HUES64 (cell line): ENCODE data around the gene FCRL2.
"Not testable (repeated sequence)": the region's sequence is repeated elsewhere in the genome, so short reads cannot be mapped to it uniquely, and the experiment has no call there.

Source experiments
- H3K27ac ChIP-seq: 2 replicates; pipeline ENCODE4 v1.7.0; 2013; ENCODE audit warnings: low read depth, low read length, inconsistent platforms
- H3K27me3 ChIP-seq: 2 replicates; pipeline ENCODE4 v1.6.1; 2013; ENCODE audit warnings: mild to moderate bottlenecking, low read length; ENCODE audit not compliant: insufficient read depth
- H3K36me3 ChIP-seq: 2 replicates; pipeline ENCODE4 v1.6.1; 2013; ENCODE audit warnings: mild to moderate bottlenecking, low read length; ENCODE audit not compliant: insufficient read depth
- H3K4me1 ChIP-seq: 2 replicates; pipeline ENCODE4 v1.6.1; 2013; ENCODE audit warnings: mild to moderate bottlenecking, low read length, moderate library complexity; ENCODE audit not compliant: insufficient read depth
- H3K4me3 ChIP-seq: 2 replicates; pipeline ENCODE4 v1.5.1; 2013; ENCODE audit warnings: mild to moderate bottlenecking, low read length, moderate library complexity
- H3K9ac ChIP-seq: 2 replicates; pipeline ENCODE4 v1.6.1; 2013; ENCODE audit warnings: mild to moderate bottlenecking, low read depth, low read length
- H3K9me3 ChIP-seq: 2 replicates; pipeline ENCODE4 v1.6.1; 2013; ENCODE audit warnings: low read depth, low read length; ENCODE audit not compliant: insufficient read depth
- WGBS: fragments of 150-250, 120-280 bp; methylation state at CpG from one replicate; pipeline ENCODE4 v1.1.7; 2013; ENCODE audit warnings: missing lambda C conversion rate; 5-methylcytosine and 5-hydroxymethylcytosine counted together

Gene FCRL2

DNA sequence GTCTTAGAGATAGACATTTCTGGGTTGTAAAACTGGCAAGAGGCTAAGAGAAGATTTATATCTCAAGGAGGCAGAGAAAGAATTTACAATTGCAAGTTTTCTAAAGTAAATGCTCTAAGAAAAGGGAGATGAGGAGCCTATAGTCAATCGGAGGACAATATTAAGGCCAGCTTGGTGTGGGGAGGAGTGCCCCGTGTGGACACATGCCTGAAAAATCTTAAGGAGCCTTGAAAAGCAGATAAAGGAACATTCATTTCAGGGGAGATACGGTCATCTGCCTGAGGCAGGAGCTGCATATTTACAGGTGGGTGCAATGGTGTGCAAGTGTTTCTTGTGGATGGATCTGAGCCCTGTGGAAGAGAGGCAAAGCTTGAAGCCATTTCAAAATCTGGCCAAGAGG is 25.6 kb downstream of the FCRL2 start:
- Histone ChIP-seq H3K4me1 (peaks cover 11% of the 10 kb centered on the region), H3K4me3 (no peak overlapping the region), H3K9me3 (no peaks in the 10 kb centered on the region), H3K27me3 (no peaks in the 10 kb centered on the region), H3K9ac (no peak overlapping the region), H3K27ac (no peak overlapping the region), H3K36me3 (no peaks in the 10 kb centered on the region)
- WGBS, result 78% methylated on average over 3 of the region's 3 CpGs

DNA sequence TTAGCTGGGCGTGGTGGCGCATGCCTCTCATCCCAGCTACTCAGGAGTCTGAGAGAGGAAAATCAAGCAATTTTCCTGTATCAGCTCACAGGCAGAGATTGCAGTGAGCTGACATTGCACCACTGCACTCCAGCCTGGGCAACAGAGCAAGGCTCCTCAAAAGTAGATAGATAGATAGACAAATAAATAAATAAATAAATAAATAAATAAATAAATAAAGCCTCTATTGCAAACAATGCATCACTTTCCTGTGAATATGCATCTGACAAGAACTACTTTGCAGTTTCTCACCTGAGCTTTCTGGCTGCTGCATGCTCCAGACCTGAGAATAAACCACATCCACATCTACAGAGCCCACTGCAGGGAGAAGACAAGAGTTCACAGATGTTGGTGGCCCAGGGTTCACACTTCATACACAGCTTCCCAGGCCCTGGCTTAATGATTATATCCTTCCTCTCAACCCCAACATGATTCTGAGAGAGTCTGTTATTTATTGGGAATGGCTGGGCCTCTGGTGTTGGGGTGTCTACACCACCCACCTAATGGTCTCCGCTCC is 28.6 kb downstream of the FCRL2 start:
- no peak overlapping the region for H3K27ac ChIP-seq
- H3K4me3 ChIP-seq, result no peak overlapping the region
- no peaks in the 10 kb centered on the region for H3K27me3 ChIP-seq
- no peak overlapping the region for H3K9ac ChIP-seq
- H3K36me3 ChIP-seq, result no peaks in the 10 kb centered on the region
- H3K4me1 ChIP-seq, result peaks cover 3% of the 10 kb centered on the region
- WGBS, result 98% methylated on average over 3 of the region's 3 CpGs
- H3K9me3 ChIP-seq, result no peaks in the 10 kb centered on the region

DNA sequence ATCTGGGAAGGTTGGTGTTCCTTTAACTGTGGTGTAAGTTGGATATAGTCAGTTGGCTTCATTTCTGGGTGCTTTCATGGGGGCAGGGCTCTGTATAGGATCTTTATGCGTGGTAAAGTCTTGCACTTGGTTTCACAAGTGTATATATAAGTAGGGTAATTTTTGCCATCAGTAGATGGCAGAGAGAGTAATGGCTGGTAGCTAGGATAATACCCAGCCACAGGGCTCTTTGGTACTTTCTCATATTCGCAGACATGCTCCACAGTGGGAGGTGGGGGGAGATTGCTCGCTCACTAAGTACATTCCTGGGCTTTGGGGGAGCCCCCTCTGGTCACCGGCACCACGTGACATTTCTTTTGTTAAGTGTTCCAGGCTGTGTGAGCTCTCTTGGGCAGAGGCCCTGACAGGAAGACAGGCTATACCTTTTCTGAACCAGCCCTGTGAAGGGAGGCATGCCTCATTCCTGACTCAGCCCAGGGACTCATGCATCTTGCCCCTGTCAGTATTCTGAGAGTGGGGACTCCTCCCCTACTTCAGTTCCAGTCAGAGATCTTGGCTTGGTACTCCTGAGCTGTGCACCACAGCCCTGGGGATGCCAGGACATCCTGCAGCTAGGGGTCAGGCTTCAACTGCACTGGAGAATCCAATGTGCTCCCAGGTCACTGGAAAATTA is 37.6 kb downstream of the FCRL2 start:
- Histone ChIP-seq H3K9ac (no peak overlapping the region), H3K27ac (no peak overlapping the region), H3K36me3 (no peaks in the 10 kb centered on the region), H3K9me3 (no peaks in the 10 kb centered on the region), H3K27me3 (no peaks in the 10 kb centered on the region), H3K4me1 (no peaks in the 10 kb centered on the region), H3K4me3 (no peak overlapping the region)
- WGBS, result 65% methylated on average over 5 of the region's 5 CpGs

DNA sequence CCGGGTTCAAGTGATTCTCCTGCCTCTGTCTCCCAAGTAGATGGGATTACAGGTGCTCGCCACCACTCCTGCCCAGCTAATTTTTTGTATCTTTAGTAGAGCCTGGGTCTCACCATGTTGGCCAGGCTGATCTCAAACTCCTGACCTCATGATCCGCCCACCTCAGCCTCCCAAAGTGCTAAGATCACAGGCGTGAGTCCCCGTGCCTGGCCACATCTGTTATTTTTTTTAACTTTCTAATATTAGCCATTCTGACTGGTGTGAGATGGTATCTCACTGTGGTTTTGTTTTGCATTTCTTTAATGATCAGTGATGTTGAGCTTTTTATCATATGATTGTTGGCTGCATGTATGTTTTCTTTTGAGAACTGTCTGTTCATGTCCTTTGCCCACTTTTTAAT is 40.9 kb downstream of the FCRL2 start:
- H3K36me3 ChIP-seq, H3K4me3 ChIP-seq, H3K9ac ChIP-seq, H3K27ac ChIP-seq, H3K4me1 ChIP-seq, H3K9me3 ChIP-seq, H3K27me3 ChIP-seq: not testable (repeated sequence)
- 94% methylated on average over 4 of the region's 5 CpGs for WGBS

DNA sequence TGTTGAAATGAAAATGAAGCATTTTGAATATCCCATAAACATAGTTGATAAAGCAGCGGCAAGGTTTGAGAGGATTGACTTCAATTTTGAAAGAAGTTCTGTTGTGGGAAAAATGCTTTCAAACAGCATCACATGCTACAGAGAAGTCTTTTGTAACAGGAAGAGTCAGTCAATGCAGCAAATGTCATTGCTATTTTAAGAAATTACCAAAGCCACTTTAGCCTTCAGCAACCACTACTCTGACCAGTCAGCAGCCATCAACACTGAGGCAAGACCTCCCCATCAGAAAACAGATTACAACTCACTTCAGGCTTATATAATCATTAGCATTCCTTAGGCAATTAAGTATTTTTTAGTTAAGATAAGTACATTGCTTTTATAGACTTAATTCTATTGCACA is 42.6 kb downstream of the FCRL2 start:
- no peak overlapping the region for H3K27ac ChIP-seq
- no peak overlapping the region for H3K9ac ChIP-seq
- 100% methylated on average over 1 of the region's 1 CpG for WGBS
- no peaks in the 10 kb centered on the region for H3K9me3 ChIP-seq
- H3K4me1 ChIP-seq, result no peaks in the 10 kb centered on the region
- H3K27me3 ChIP-seq, result no peaks in the 10 kb centered on the region
- H3K4me3 ChIP-seq, result no peak overlapping the region
- H3K36me3 ChIP-seq, result no peaks in the 10 kb centered on the region

DNA sequence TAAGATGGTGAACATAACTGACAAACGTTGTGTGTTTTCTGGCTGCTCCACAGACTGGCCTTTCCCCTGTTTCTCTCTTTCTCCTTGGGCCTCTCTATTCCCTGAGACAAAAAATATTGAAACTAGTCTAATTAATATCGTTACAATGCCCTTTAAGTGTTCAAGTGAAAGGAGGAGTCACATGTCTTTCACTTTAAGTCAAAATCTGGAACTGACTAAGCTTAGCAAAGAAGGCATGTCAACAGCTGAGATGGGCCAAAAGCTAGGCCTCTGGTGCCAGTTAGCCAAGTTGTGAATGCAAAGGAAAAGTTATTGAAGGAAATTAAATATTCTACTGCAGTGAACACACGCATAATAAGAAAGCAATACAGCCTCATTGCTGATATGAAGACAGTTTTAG is 44.2 kb downstream of the FCRL2 start:
- no peak overlapping the region for H3K4me3 ChIP-seq
- H3K4me1 ChIP-seq, result no peaks in the 10 kb centered on the region
- H3K9me3 ChIP-seq, result no peaks in the 10 kb centered on the region
- no peak overlapping the region for H3K27ac ChIP-seq
- 97% methylated on average over 3 of the region's 3 CpGs for WGBS
- no peaks in the 10 kb centered on the region for H3K27me3 ChIP-seq
- no peak overlapping the region for H3K9ac ChIP-seq
- no peaks in the 10 kb centered on the region for H3K36me3 ChIP-seq

DNA sequence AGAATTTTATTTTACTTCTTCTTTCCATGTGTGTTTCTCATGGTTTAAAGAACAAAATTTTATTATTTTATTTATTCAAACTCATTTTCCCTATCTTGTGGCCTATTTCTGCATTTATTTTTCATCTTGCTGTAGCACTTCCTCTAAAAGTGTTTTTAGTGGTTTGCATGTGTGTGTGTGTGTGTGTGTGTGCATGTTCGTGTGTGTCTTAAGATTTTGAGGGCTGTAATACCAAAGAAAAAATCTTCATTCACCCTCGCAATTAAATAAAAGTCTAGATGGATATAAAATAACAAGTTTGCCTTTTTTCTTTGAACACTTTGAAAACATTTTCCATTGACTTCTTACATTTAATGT is 51.7 kb downstream of the FCRL2 start:
- H3K27me3 ChIP-seq, result no peaks in the 10 kb centered on the region
- no peak overlapping the region for H3K4me3 ChIP-seq
- H3K27ac ChIP-seq, result no peak overlapping the region
- no peaks in the 10 kb centered on the region for H3K36me3 ChIP-seq
- H3K9ac ChIP-seq, result no peak overlapping the region
- no CpG with 5 or more reads among the region's 2 CpGs for WGBS
- H3K9me3 ChIP-seq, result peaks cover 24% of the 10 kb centered on the region
- no peaks in the 10 kb centered on the region for H3K4me1 ChIP-seq

DNA sequence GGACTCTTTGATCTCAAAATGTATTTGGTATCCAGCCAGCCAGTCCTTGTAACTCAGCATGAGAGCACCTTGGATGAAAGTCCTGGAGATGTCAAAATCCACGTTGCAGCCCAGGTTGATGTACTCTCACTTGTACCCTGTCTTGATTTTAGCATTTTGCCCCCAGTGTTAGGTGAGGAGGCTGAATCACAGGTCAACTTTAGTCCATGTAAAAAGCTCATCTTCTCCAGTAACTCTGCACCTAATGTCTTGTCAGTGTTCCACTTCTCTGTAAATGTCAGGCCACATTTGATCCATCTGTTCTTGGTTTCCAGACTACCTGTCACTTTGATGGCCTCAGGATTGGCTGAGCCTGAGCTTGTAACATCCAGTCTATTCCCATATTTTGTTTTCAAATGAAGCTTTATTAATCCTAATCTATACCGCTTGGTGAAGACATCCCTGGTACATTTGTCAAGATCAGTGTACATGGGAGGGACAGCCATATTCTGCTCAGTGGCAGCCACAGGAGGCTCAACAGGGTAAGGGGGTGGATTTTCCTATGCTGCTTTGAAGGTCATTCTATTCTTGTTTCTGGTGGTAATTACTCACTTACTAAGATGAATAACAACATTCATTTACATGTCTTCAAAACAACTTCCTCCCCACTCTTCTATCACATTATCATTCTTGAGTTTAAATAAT is 52.3 kb downstream of the FCRL2 start:
- Histone ChIP-seq H3K36me3 (no peaks in the 10 kb centered on the region), H3K4me3 (no peak overlapping the region), H3K27ac (no peak overlapping the region), H3K9ac (no peak overlapping the region), H3K9me3 (peaks cover 24% of the 10 kb centered on the region), H3K27me3 (no peaks in the 10 kb centered on the region), H3K4me1 (no peaks in the 10 kb centered on the region)
- WGBS, result 95% methylated on average over 2 of the region's 2 CpGs

DNA sequence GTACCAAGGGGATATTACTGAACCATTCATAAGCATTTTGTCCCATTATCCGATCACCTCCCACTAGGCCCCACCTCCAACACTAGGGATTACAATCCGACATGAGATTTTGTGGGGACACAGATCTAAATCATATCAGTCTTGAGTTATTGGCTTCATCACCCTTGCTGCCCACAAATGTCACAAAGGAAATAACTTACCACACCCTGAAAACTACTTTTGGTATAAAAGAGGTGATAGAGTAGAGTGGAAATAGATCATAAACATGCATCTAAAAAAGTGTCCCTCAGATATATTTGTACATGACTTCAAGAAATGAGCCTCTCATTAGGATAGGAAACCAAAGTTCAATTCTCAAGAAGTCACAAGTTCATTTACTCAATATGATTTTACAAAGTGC is 53.8 kb downstream of the FCRL2 start:
- peaks cover 24% of the 10 kb centered on the region for H3K9me3 ChIP-seq
- 96% methylated on average over 2 of the region's 2 CpGs for WGBS
- no peak overlapping the region for H3K27ac ChIP-seq
- H3K4me3 ChIP-seq, result no peak overlapping the region
- no peaks in the 10 kb centered on the region for H3K36me3 ChIP-seq
- no peaks in the 10 kb centered on the region for H3K27me3 ChIP-seq
- no peak overlapping the region for H3K9ac ChIP-seq
- no peaks in the 10 kb centered on the region for H3K4me1 ChIP-seq

DNA sequence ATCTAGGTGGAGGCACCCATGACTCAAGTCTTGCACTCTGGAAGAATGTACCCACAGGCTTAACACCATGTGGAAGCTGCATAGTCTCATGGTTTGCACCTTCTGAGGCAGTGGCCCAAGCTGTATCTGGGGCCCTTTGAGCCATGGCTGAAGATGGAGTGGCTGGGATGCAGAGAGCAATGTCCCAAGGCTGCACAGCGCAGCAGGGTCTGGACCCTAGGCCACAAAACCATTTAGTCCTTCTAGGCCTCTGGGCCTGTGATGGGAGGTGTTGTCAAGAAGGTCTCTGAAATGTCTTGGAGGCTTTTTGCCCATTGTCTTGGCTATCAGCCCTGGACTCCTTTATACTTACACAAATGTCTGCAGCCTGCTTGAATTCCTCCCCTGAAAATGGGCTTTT is 54.9 kb downstream of the FCRL2 start:
- no peaks in the 10 kb centered on the region for H3K4me1 ChIP-seq
- WGBS, result 95% methylated on average over 1 of the region's 1 CpG
- no peak overlapping the region for H3K4me3 ChIP-seq
- no peaks in the 10 kb centered on the region for H3K36me3 ChIP-seq
- H3K27me3 ChIP-seq, result no peaks in the 10 kb centered on the region
- H3K9ac ChIP-seq, result no peak overlapping the region
- H3K27ac ChIP-seq, result no peak overlapping the region
- peaks cover 24% of the 10 kb centered on the region for H3K9me3 ChIP-seq

DNA sequence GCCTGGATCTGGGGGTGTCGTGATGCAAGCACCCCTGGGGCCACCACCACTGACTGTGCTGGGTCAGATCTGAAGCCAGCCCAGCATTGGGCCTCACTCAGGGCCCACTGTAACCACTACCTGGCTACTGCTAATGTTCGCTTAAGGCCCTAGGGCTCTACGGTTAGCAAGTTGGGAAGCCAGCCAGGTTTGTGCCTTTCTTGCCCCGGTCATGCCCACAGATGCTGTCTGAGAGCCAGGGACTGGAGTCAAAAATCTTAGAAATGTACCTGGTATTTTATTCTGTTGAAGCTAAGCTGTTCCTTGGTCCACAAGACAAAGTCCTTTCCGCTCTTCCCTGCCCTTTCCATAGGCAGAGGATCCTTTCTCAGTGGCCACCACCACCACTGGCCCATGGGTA is 61.2 kb downstream of the FCRL2 start:
- Histone ChIP-seq H3K4me1 (no peaks in the 10 kb centered on the region), H3K27ac (no peak overlapping the region), H3K27me3 (no peaks in the 10 kb centered on the region), H3K9ac (no peak overlapping the region), H3K36me3 (no peaks in the 10 kb centered on the region), H3K4me3 (no peak overlapping the region), H3K9me3 (no peaks in the 10 kb centered on the region)
- 91% methylated on average over 5 of the region's 5 CpGs for WGBS
